ENCODE results near the gene BTNL9. TPM values are rescaled to one million over a fixed set of nuclear protein-coding genes. Genes with fewer than 3 reads are reported as not detected.
"Not testable (repeated sequence)": the region's sequence is repeated elsewhere in the genome, so short reads cannot be mapped to it uniquely, and the experiment has no call there.

The BTNL9 gene
- total RNA-seq, 3 donors from 2014 or later, result 1.2 to 12.7 (median 3.2) TPM

GRCh38 chr5:181044662-181045305, 4.7 kb downstream of the BTNL9 start:
- ATAC-seq (no peak), DNase-seq (no peak)
- Histone ChIP-seq H3K9me3 (no peaks in the 10 kb centered on the region), H3K4me3 (no peak overlapping the region), H3K36me3 (ENCODE audit: low read depth) (no peaks in the 10 kb centered on the region), H3K4me1 (ENCODE audit: low read depth) (no peaks in the 10 kb centered on the region)
- intact Hi-C loops (cut with DNase I, micrococcal nuclease), result no loop called here
- no peak for TF ChIP-seq CTCF (IDR thresholded peaks at IDR 0.05)

GRCh38 chr5:181045316-181045715, 5.2 kb downstream of the BTNL9 start:
- TF ChIP-seq CTCF (IDR thresholded peaks at IDR 0.05), result no peak

GRCh38 chr5:181045857-181046256, 5.8 kb downstream of the BTNL9 start:
- H3K4me1 ChIP-seq (ENCODE audit: low read depth); H3K9me3 ChIP-seq; intact Hi-C loops (cut with DNase I, micrococcal nuclease): not testable (repeated sequence)

More at GRCh38 chr5:181045316-181045715, 5.2 kb downstream of the BTNL9 start:
- Histone ChIP-seq H3K9me3 (no peaks in the 10 kb centered on the region), H3K4me1 (ENCODE audit: low read depth) (no peaks in the 10 kb centered on the region), H3K4me3 (no peak overlapping the region), H3K36me3 (ENCODE audit: low read depth) (no peaks in the 10 kb centered on the region)
- DNase-seq (no peak), ATAC-seq (no peak)
- intact Hi-C loops (cut with DNase I, micrococcal nuclease), result no loop called here

GRCh38 chr5:181047288-181047687, 7.2 kb downstream of the BTNL9 start:
- DNase-seq (no peak), ATAC-seq (no peak)
- intact Hi-C loops (cut with DNase I, micrococcal nuclease), result no loop called here
- H3K9me3 ChIP-seq, result no peaks in the 10 kb centered on the region
- TF ChIP-seq CTCF (IDR thresholded peaks at IDR 0.05), result no peak
- no peak overlapping the region for H3K4me3 ChIP-seq
- no peaks in the 10 kb centered on the region for H3K36me3 ChIP-seq (ENCODE audit: low read depth)
- H3K4me1 ChIP-seq (ENCODE audit: low read depth), result no peaks in the 10 kb centered on the region

More at GRCh38 chr5:181045857-181046256, 5.8 kb downstream of the BTNL9 start:
- DNase-seq; ATAC-seq; H3K36me3 ChIP-seq (ENCODE audit: low read depth); H3K4me3 ChIP-seq: not testable (repeated sequence)

GRCh38 chr5:181047921-181048320, 7.9 kb downstream of the BTNL9 start:
- no peaks in the 10 kb centered on the region for H3K36me3 ChIP-seq (ENCODE audit: low read depth)
- no peak for TF ChIP-seq CTCF (IDR thresholded peaks at IDR 0.05)
- H3K4me3 ChIP-seq, result no peak overlapping the region
- intact Hi-C loops (cut with DNase I, micrococcal nuclease), result no loop called here
- no peaks in the 10 kb centered on the region for H3K9me3 ChIP-seq
- H3K4me1 ChIP-seq (ENCODE audit: low read depth), result no peaks in the 10 kb centered on the region
- no peak for DNase-seq
- ATAC-seq, result no peak

- Histone ChIP-seq H3K4me3 (no peak overlapping the region), H3K4me1 (ENCODE audit: low read depth) (peaks cover 9% of the 10 kb centered on the region), H3K36me3 (ENCODE audit: low read depth) (no peaks in the 10 kb centered on the region), H3K9me3 (no peaks in the 10 kb centered on the region)
- ATAC-seq, result no peak
- no peak for DNase-seq
- intact Hi-C loops (cut with DNase I, micrococcal nuclease), result no loop called here
- TF ChIP-seq CTCF (IDR thresholded peaks at IDR 0.05), result no peak
Measured at GRCh38 chr5:181050016-181050415, 9.9 kb downstream of the BTNL9 start.

Measured in mucosa of descending colon (tissue), 3 donors.